ENCODE measurements around the gene PI4KA. TPM values are rescaled to one million over a fixed set of nuclear protein-coding genes. Genes with fewer than 3 reads are reported as not detected.
"Not testable (repeated sequence)": the region's sequence is repeated elsewhere in the genome, so short reads cannot be mapped to it uniquely, and the experiment has no call there.

Gene PI4KA
- total RNA-seq, 4 donors from 2014 or later = 76.5 to 164 (median 115) TPM

DNA sequence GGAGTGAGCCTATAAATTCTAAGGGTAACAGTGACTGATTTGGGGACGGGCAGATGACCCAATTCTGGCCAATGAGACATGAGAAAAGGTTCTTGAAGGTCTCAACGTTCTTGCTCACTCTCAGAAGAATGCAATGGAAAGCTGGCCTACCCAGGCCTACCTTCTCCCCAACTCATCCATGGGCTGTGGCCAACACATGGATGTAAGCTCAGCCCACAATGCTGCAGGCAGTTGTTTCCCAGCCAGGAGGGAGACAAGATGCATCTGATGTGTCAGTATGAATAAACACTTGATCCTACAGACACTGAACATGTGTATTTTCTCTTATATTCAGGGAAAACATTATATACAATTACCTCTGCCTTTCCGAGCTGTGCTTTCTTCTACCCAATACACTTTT is 24.4 kb downstream of the PI4KA start:
- H3K4me1 ChIP-seq = no peaks in the 10 kb centered on the region
- no peak overlapping the region for H3K4me3 ChIP-seq
- DNase-seq (ENCODE audit: low spot score in 2 of 2) = no peak
- H3K27me3 ChIP-seq = no peaks in the 10 kb centered on the region
- H3K27ac ChIP-seq = no peak overlapping the region
- no peaks in the 10 kb centered on the region for H3K9me3 ChIP-seq
- TF ChIP-seq EP300 (IDR thresholded peaks at IDR 0.05) = no peak
- TF ChIP-seq POLR2A (IDR thresholded peaks at IDR 0.05) = no peak
- TF ChIP-seq, protein P1, sequence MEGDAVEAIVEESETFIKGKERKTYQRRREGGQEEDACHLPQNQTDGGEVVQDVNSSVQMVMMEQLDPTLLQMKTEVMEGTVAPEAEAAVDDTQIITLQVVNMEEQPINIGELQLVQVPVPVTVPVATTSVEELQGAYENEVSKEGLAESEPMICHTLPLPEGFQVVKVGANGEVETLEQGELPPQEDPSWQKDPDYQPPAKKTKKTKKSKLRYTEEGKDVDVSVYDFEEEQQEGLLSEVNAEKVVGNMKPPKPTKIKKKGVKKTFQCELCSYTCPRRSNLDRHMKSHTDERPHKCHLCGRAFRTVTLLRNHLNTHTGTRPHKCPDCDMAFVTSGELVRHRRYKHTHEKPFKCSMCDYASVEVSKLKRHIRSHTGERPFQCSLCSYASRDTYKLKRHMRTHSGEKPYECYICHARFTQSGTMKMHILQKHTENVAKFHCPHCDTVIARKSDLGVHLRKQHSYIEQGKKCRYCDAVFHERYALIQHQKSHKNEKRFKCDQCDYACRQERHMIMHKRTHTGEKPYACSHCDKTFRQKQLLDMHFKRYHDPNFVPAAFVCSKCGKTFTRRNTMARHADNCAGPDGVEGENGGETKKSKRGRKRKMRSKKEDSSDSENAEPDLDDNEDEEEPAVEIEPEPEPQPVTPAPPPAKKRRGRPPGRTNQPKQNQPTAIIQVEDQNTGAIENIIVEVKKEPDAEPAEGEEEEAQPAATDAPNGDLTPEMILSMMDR (IDR thresholded peaks at IDR 0.05) = no peak
- peaks cover 0 to 46% (median 0%) of the 10 kb centered on the region in 3 donors for H3K36me3 ChIP-seq
- WGBS, 2 donors = 90 to 94% methylated on average over 3 of the region's 3 CpGs

DNA sequence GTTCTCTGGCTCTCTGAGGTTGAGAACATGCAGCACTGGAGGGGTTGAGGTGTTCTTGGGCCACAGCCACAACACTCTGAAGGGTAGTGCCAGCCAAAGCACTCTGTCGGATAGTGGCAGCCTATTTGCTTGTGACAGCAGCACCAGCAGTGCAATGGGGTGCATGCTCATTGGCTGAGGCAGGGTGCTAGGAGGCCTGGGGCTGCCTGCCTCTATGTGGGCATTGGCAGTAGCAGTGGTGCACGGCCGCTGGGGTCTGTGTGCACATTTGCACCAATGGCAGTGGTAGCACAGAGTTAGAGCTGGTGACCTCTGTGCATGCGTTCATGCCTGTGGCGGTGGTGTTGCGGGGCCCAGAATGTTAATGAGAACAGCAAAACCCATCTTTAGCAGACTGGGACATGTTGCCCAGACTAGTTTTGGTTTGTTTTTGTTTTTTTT is 25.4 kb downstream of the PI4KA start:
- H3K36me3 ChIP-seq = peaks cover 0 to 56% (median 0%) of the 10 kb centered on the region in 3 donors
- no peak overlapping the region for H3K4me3 ChIP-seq

DNA sequence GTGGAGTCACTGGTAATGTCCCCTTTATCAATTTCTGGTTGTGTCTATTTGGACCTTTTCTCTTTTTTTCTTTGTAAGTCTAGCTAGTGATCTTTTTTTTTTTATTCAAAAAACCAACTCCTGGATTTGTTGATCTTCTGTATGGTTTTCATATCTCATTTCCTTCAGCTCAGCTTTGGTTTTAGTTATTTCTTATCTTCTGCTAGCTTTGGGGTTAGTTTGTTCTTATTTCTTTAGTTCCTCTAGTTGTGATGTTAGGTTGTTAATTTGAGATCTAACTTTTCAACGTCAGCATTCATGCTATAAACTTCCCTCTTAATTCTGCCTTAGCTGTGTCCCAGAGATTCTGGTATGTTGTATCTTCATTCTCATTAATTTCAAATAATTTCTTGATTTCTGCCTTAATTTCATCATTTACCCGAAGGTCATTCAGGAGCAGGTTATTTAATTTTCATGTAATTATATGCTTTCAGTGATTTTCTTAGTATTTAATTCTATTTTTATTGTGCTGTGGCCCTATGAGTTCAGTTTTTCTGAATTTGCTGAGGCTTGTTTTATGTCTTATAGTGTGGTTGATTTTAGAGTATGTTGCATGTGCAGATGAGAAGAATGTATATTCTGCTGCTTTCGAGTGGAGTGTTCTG is 29.0 kb downstream of the PI4KA start:
- Histone ChIP-seq H3K27me3 (no peaks in the 10 kb centered on the region), H3K4me3 (no peak overlapping the region), H3K4me1 (no peaks in the 10 kb centered on the region), H3K9me3 (no peaks in the 10 kb centered on the region), H3K36me3 (peaks cover 0 to 84% (median 0%) of the 10 kb centered on the region in 3 donors), H3K27ac (no peak overlapping the region)
- TF ChIP-seq, protein P1 (IDR thresholded peaks at IDR 0.05) = no peak
- no peak for TF ChIP-seq EP300 (IDR thresholded peaks at IDR 0.05)
- no peak for TF ChIP-seq POLR2A (IDR thresholded peaks at IDR 0.05)
- WGBS, 2 donors = 94% methylated on average over 3 of the region's 3 CpGs
- DNase-seq (ENCODE audit: low spot score in 2 of 2) = no peak

More for the DNA sequence above, 25.4 kb downstream of the PI4KA start:
- Histone ChIP-seq H3K27ac (no peak overlapping the region), H3K4me1 (no peaks in the 10 kb centered on the region), H3K9me3 (no peaks in the 10 kb centered on the region), H3K27me3 (no peaks in the 10 kb centered on the region)
- no peak for DNase-seq (ENCODE audit: low spot score in 2 of 2)
- no peak for TF ChIP-seq EP300 (IDR thresholded peaks at IDR 0.05)
- no peak for TF ChIP-seq POLR2A (IDR thresholded peaks at IDR 0.05)
- TF ChIP-seq, protein P1 (IDR thresholded peaks at IDR 0.05) = no peak
- WGBS, 2 donors = 94 to 99% methylated on average over 6 of the region's 6 CpGs

DNA sequence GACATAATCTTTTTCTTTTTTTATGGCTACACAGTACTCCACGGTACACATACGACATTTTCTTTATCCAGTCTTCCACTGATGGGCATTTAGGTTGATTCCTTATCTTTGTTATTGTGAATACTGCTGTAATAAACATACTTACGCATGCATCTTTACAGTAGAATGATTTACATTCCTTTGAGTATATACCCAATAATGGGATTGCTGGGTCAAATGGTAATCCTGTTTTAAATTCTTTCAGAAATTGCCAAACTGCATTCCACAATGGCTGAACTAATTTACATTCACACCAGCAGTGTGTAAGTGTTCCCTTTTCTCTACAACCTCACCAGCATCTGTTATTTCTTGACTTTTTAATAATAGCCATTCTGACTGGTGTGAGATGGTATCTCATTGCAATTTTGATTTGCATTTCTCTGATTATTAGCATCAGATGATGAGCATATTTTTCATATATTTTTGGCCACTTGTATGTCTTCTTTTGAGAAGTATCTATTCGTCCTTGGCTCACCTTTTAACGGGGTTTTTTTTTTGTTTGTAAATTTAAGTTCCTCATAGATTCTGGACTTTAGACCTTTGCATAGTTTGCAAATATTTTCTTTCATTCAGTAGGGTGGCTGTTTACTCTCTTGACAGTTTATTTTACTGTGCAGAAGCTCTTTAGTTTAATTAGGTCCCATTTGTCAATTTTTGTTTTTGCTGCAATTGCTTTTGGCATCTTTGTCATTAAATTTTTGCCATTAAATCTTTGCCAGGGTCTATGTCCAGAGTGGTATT is 32.0 kb downstream of the PI4KA start:
- not testable (repeated sequence) for H3K27ac ChIP-seq; H3K9me3 ChIP-seq; H3K27me3 ChIP-seq; DNase-seq (ENCODE audit: low spot score in 2 of 2); H3K4me3 ChIP-seq; H3K4me1 ChIP-seq
- peaks cover 0 to 85% (median 0%) of the 10 kb centered on the region in 3 donors for H3K36me3 ChIP-seq
- WGBS, 2 donors = 94 to 96% methylated on average over 5 of the region's 5 CpGs

DNA sequence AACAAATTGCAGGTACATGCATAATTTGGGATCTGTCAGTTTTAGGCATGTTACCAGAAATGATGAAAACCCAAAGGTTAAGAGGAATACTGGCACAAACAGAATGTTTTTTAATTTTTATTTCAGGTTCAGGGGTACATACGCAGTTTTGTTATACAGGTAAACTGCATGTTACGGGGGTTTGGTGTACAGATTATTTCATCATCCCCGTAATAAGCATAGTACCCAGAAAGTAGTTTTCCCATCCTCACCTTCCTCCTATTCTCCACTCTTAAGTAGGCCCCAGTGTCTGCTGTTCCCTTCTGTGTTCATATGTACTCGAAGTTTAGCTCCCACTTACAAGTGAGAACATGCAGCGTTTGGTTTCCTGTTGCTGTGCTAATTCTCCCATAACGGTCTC is 33.0 kb downstream of the PI4KA start:
- Histone ChIP-seq H3K36me3 (peaks cover 0 to 85% (median 0%) of the 10 kb centered on the region in 3 donors), H3K27me3 (no peaks in the 10 kb centered on the region), H3K27ac (no peak overlapping the region), H3K4me1 (no peaks in the 10 kb centered on the region), H3K4me3 (no peak overlapping the region), H3K9me3 (no peaks in the 10 kb centered on the region)
- no peak for DNase-seq (ENCODE audit: low spot score in 2 of 2)
- WGBS, 2 donors = 90 to 93% methylated on average over 6 of the region's 6 CpGs
- TF ChIP-seq, protein P1 (IDR thresholded peaks at IDR 0.05) = no peak
- TF ChIP-seq POLR2A (IDR thresholded peaks at IDR 0.05) = no peak
- TF ChIP-seq EP300 (IDR thresholded peaks at IDR 0.05) = no peak

DNA sequence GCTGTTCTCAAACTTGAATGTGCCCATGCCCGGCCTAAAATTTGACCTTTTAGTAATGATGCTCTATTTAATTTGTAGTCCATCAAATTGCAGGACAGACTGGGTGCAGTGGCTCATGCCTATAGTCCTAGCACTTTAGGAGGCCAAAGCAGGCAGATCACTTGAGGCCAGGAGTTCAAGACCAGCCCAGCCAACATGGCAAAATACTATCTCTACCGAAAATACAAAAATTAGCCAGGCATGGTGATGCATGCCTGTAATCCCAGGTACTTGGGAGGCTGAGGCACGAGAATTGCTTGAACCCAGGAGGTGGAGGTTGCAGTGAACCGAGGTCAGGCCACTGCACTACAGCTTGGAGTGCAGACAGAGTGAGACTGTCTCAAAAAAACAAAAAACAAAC is 33.4 kb downstream of the PI4KA start:
- 95 to 98% methylated on average over 4 of the region's 4 CpGs for WGBS, 2 donors
- not testable (repeated sequence) for H3K27me3 ChIP-seq; H3K27ac ChIP-seq; H3K4me3 ChIP-seq; DNase-seq (ENCODE audit: low spot score in 2 of 2); H3K9me3 ChIP-seq; H3K4me1 ChIP-seq
- H3K36me3 ChIP-seq = peaks cover 0 to 87% (median 0%) of the 10 kb centered on the region in 3 donors

All from tibial nerve (tissue), 4 donors.